ENCODE results near the gene DRC3. TPM values are rescaled to one million over a fixed set of nuclear protein-coding genes. Genes with fewer than 3 reads are reported as not detected.

DRC3 gene
- polyA plus RNA-seq, 1 donor (not counting 4 experiments of a cell fraction or from before 2014, with no cell fraction given) = 0.69 TPM

DNA sequence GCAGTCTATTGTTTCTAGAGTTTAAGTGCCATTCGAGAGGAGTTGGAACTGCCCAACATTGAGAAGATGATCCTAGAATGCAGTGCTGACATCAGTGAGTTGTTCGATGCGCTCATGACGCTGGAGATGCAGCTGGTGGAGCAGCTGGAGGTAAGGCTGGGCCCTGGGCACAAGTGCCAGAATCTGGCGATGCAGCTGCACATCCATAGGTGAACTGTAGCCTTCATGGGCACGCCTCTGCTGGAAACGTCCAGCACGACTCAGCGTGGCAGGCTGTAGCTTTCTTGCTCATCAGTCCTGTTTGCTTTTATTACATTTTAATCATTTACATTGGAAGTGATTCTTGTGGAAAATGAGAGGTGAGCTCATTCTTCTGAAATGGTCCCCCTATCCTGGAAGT, 31.7 kb downstream of the DRC3 start:
- DNase-seq (ENCODE audit: low read depth, low spot score) (no peak), FAIRE-seq (no peak)
- H3K79me2 ChIP-seq (ENCODE audit: control insufficient read depth, insufficient read depth, low read length) = no peaks in the 10 kb centered on the region
- no peak overlapping the region for H3K4me3 ChIP-seq (ENCODE audit: control insufficient read depth in 2 of 3, extremely low read depth in 1 of 3, insufficient read depth in 2 of 3, low read depth in 1 of 3, low read length in 3 of 3)
- H3K4me2 ChIP-seq (ENCODE audit: control insufficient read depth, extremely low read depth, insufficient read depth, low read depth, low read length) = no peak overlapping the region
- H2AFZ ChIP-seq (ENCODE audit: control insufficient read depth, low read length) = no peak overlapping the region
- no peaks in the 10 kb centered on the region for H3K9me3 ChIP-seq (ENCODE audit: control insufficient read depth, low read depth, low read length)
- peaks cover 0 to 6% of the 10 kb centered on the region in 2 experiments for H3K36me3 ChIP-seq (ENCODE audit: control insufficient read depth in 2 of 2, extremely low read depth in 1 of 2, insufficient read depth in 2 of 2, low read length in 2 of 2)
- H3K4me1 ChIP-seq (ENCODE audit: control insufficient read depth, extremely low read depth, insufficient read depth, low read length) = peaks cover 12% of the 10 kb centered on the region
- no peak overlapping the region for H3K9ac ChIP-seq (ENCODE audit: control insufficient read depth, extremely low read depth, insufficient read depth, low read length)
- H3K9me1 ChIP-seq (ENCODE audit: control insufficient read depth, extremely low read depth, insufficient read depth, low read length) = no peaks in the 10 kb centered on the region
- no peaks in the 10 kb centered on the region for H3K27me3 ChIP-seq (ENCODE audit: control insufficient read depth, extremely low read depth, insufficient read depth, low read length)
- dilution Hi-C loops (cut with MboI; ENCODE audit: extremely low pct_ligation_motif_present, low sequenced_read_pairs) = no loop called here
- no peak overlapping the region for H3K27ac ChIP-seq (ENCODE audit: control insufficient read depth, insufficient read depth, low read length)
- no peaks in the 10 kb centered on the region for H4K20me1 ChIP-seq (ENCODE audit: control insufficient read depth, extremely low read depth, insufficient read depth, low read length)
- TF ChIP-seq CTCF (optimal IDR thresholded peaks at IDR 0.05 in 1 of 3, IDR thresholded peaks at IDR 0.05 in 1 of 3, conservative IDR thresholded peaks at IDR 0.05 in 1 of 3; ENCODE audit: extremely low read depth in 1 of 3, insufficient read depth in 2 of 3, low read length in 3 of 3) (no peak), EZH2 (IDR thresholded peaks at IDR 0.05; ENCODE audit: low read length) (no peak)

- Histone ChIP-seq H3K9me3 (ENCODE audit: control insufficient read depth, low read depth, low read length) (no peaks in the 10 kb centered on the region), H3K27me3 (ENCODE audit: control insufficient read depth, extremely low read depth, insufficient read depth, low read length) (no peaks in the 10 kb centered on the region), H3K9me1 (ENCODE audit: control insufficient read depth, extremely low read depth, insufficient read depth, low read length) (no peaks in the 10 kb centered on the region), H3K4me2 (ENCODE audit: control insufficient read depth, extremely low read depth, insufficient read depth, low read depth, low read length) (no peak overlapping the region), H3K4me1 (ENCODE audit: control insufficient read depth, extremely low read depth, insufficient read depth, low read length) (peaks cover 12% of the 10 kb centered on the region), H3K9ac (ENCODE audit: control insufficient read depth, extremely low read depth, insufficient read depth, low read length) (no peak overlapping the region), H4K20me1 (ENCODE audit: control insufficient read depth, extremely low read depth, insufficient read depth, low read length) (no peaks in the 10 kb centered on the region), H2AFZ (ENCODE audit: control insufficient read depth, low read length) (no peak overlapping the region), H3K79me2 (ENCODE audit: control insufficient read depth, insufficient read depth, low read length) (no peaks in the 10 kb centered on the region), H3K36me3 (ENCODE audit: control insufficient read depth in 2 of 2, extremely low read depth in 1 of 2, insufficient read depth in 2 of 2, low read length in 2 of 2) (peaks cover 0 to 6% of the 10 kb centered on the region in 2 experiments), H3K27ac (ENCODE audit: control insufficient read depth, insufficient read depth, low read length) (no peak overlapping the region), H3K4me3 (ENCODE audit: control insufficient read depth in 2 of 3, extremely low read depth in 1 of 3, insufficient read depth in 2 of 3, low read depth in 1 of 3, low read length in 3 of 3) (no peak overlapping the region)
- dilution Hi-C loops (cut with MboI; ENCODE audit: extremely low pct_ligation_motif_present, low sequenced_read_pairs) = no loop called here
- DNase-seq (ENCODE audit: low read depth, low spot score) (no peak), FAIRE-seq (peak; percentile 17)
- TF ChIP-seq EZH2 (IDR thresholded peaks at IDR 0.05; ENCODE audit: low read length) (no peak), CTCF (optimal IDR thresholded peaks at IDR 0.05 in 1 of 3, IDR thresholded peaks at IDR 0.05 in 1 of 3, conservative IDR thresholded peaks at IDR 0.05 in 1 of 3; ENCODE audit: extremely low read depth in 1 of 3, insufficient read depth in 2 of 3, low read length in 3 of 3) (peak; percentile 46 to 70 (median 70))
These were observed 32.2 kb downstream of the DRC3 start for GRCh38 chr17:18004884-18005305.
